Activated T-helper 1 cell treated with anti-CD3 and anti-CD28 coated beads, Interleukin-12 subunit alpha, Interleukin-12 subunit beta, Interleukin-2, Interleukin-4 antibody, amounts not matched to agents 30 ng/mL and 10 ng/mL and 1 ng/mL, durations not matched to agents 14 hours and 24 hours and 36 hours (primary cell): ENCODE data around the gene FAM174A. TPM values are rescaled to one million over a fixed set of nuclear protein-coding genes. Genes with fewer than 3 reads are reported as not detected.

ENCODE experiments used
- DNase-seq: peaks from one replicate; pipeline ENCODE4 v3.0.0; 2021; ENCODE audit warnings: low spot score
- H3K27ac Mint-ChIP-seq: one replicate; pipeline ENCODE4 v1.8.0; 2021; ENCODE audit warnings: mild to moderate bottlenecking, mixed read lengths
- H3K27me3 Mint-ChIP-seq: one replicate; pipeline ENCODE4 v1.8.0; 2022; ENCODE audit warnings: mild to moderate bottlenecking, moderate library complexity, mixed read lengths; ENCODE audit not compliant: insufficient read depth
- H3K36me3 Mint-ChIP-seq: one replicate; pipeline ENCODE4 v1.8.0; 2021; ENCODE audit warnings: low read depth, mixed read lengths
- H3K4me1 Mint-ChIP-seq: one replicate; pipeline ENCODE4 v1.8.0; 2021; ENCODE audit warnings: low read depth, mixed read lengths
- H3K4me3 Mint-ChIP-seq: one replicate; pipeline ENCODE4 v1.8.0; 2021; ENCODE audit warnings: mild to moderate bottlenecking, moderate library complexity, mixed read lengths
- H3K9me3 Mint-ChIP-seq: one replicate; pipeline ENCODE4 v1.8.0; 2021; ENCODE audit warnings: mixed read lengths
- intact Hi-C: fragments of 100-400 bp; cut with micrococcal nuclease; formaldehyde crosslinking; loops from one replicate; pipeline ENCODE4 v1.15.1; 2024
- total RNA-seq: library from RNA; stranded (reverse); gene quantifications from 2 replicates; pipeline ENCODE4 v1.2.3, GENCODE V29; 2022

The FAM174A gene
- total RNA-seq, 1 donor from 2014 or later = 8.2 TPM

DNA sequence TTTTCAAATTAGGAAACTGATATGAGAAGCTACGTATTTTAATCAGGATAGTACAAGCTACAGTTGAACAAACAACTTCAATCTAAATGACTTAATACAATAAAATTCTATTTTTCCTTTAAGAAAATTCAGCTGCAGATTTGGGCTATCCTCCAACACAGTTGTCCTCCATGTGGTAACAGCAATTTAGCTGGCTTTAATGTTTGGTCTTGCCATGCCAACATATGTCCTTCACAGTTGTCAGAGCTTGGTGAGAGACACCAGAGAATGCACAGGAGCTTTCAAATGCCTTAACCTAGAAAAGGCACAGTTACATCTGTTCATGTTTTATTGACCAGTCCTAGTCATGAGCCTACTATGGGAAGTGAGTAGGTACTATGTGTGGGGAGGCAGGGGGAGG lies 10.8 kb downstream of the FAM174A start:
- intact Hi-C loops = no loop called here
- Mint-ChIP-seq H3K4me1 (peaks cover 5% of the 10 kb centered on the region), H3K27ac (no peak overlapping the region), H3K36me3 (no peaks in the 10 kb centered on the region), H3K27me3 (no peaks in the 10 kb centered on the region), H3K9me3 (no peaks in the 10 kb centered on the region), H3K4me3 (no peak overlapping the region)
- DNase-seq = no peak

DNA sequence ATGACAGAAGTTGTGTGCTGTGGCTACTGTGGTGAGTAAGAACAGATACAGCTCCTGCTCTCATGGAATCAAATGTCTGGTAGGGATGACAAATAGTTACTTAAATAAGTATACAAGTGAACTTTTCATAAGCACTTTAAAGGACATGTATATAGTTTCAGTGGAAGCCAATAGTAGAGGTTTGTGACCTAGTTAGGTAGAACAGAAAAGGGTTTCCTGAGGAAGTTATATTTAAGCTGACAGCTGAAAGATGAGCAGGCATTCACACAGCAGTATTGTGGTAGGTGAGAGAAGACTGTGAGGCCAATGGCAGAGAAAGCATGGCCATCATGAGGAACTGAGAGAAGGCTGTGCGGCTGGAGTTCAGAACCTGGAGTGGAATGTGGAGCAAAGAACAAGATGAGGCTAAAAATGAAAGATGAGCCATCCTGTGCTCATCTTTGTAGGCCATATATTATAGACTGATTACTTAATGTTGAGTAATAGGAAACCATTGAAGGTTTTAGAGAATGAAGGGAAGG lies 15.4 kb downstream of the FAM174A start:
- peaks cover 5% of the 10 kb centered on the region for H3K4me1 Mint-ChIP-seq
- H3K27ac Mint-ChIP-seq = no peak overlapping the region
- no peak overlapping the region for H3K4me3 Mint-ChIP-seq
- H3K36me3 Mint-ChIP-seq = no peaks in the 10 kb centered on the region
- no peak for DNase-seq
- intact Hi-C loops = no loop called here
- peaks cover 3% of the 10 kb centered on the region for H3K9me3 Mint-ChIP-seq
- H3K27me3 Mint-ChIP-seq = no peaks in the 10 kb centered on the region

GRCh38 chr5:100551183-100551582 lies 16.0 kb downstream of the FAM174A start:
- Mint-ChIP-seq H3K9me3 (peaks cover 3% of the 10 kb centered on the region), H3K4me3 (no peak overlapping the region), H3K27me3 (no peaks in the 10 kb centered on the region), H3K4me1 (peaks cover 5% of the 10 kb centered on the region), H3K27ac (no peak overlapping the region), H3K36me3 (no peaks in the 10 kb centered on the region)
- intact Hi-C loops = no loop called here
- no peak for DNase-seq

GRCh38 chr5:100553209-100553608 lies 18.0 kb downstream of the FAM174A start:
- Mint-ChIP-seq H3K27ac (no peak overlapping the region), H3K4me1 (peaks cover 5% of the 10 kb centered on the region), H3K4me3 (no peak overlapping the region), H3K27me3 (no peaks in the 10 kb centered on the region), H3K36me3 (peaks cover 1% of the 10 kb centered on the region), H3K9me3 (peaks cover 6% of the 10 kb centered on the region)
- no peak for DNase-seq
- intact Hi-C loops = no loop called here

- intact Hi-C loops = no loop called here
- Mint-ChIP-seq H3K27me3 (no peaks in the 10 kb centered on the region), H3K4me3 (no peak overlapping the region), H3K27ac (no peak overlapping the region), H3K9me3 (peaks cover 4% of the 10 kb centered on the region), H3K4me1 (no peaks in the 10 kb centered on the region), H3K36me3 (peaks cover 11% of the 10 kb centered on the region)
- DNase-seq = no peak
These were observed 25.7 kb downstream of the FAM174A start for GRCh38 chr5:100560860-100561259.

DNA sequence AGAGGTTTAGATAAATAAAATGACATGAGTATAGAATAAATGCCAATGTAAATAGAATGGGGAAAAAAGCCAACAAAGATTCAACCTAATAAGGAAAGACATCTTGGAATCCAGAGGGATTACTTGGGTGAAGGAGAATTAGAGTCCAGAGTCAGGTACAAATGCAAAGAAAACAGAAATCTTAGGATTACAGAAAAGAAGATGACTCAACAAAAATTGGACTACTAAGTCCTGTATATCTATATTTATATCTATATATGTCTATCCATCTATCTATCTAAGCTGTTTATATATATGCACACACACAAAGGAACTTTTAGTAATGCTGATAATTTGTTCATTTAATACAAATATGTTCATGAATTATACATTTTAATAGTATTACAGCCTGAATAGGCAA lies 27.6 kb downstream of the FAM174A start:
- H3K9me3 Mint-ChIP-seq = no peaks in the 10 kb centered on the region
- no peak for DNase-seq
- H3K4me1 Mint-ChIP-seq = peaks cover 8% of the 10 kb centered on the region
- H3K4me3 Mint-ChIP-seq = no peak overlapping the region
- intact Hi-C loops = no loop called here
- H3K27ac Mint-ChIP-seq = no peak overlapping the region
- peaks cover 9% of the 10 kb centered on the region for H3K36me3 Mint-ChIP-seq
- H3K27me3 Mint-ChIP-seq = no peaks in the 10 kb centered on the region

GRCh38 chr5:100566382-100567141 lies 31.4 kb downstream of the FAM174A start:
- H3K36me3 Mint-ChIP-seq = peaks cover 7% of the 10 kb centered on the region
- H3K4me1 Mint-ChIP-seq = peaks cover 8% of the 10 kb centered on the region
- no peak for DNase-seq
- intact Hi-C loops = no loop called here
- H3K27ac Mint-ChIP-seq = no peak overlapping the region
- H3K9me3 Mint-ChIP-seq = no peaks in the 10 kb centered on the region
- no peaks in the 10 kb centered on the region for H3K27me3 Mint-ChIP-seq
- no peak overlapping the region for H3K4me3 Mint-ChIP-seq

GRCh38 chr5:100574716-100575115 lies 39.5 kb downstream of the FAM174A start:
- H3K36me3 Mint-ChIP-seq = peaks cover 5% of the 10 kb centered on the region
- no peaks in the 10 kb centered on the region for H3K27me3 Mint-ChIP-seq
- intact Hi-C loops = no loop called here
- no peaks in the 10 kb centered on the region for H3K9me3 Mint-ChIP-seq
- H3K4me3 Mint-ChIP-seq = no peak overlapping the region
- no peak overlapping the region for H3K27ac Mint-ChIP-seq
- no peak for DNase-seq
- no peaks in the 10 kb centered on the region for H3K4me1 Mint-ChIP-seq

DNA sequence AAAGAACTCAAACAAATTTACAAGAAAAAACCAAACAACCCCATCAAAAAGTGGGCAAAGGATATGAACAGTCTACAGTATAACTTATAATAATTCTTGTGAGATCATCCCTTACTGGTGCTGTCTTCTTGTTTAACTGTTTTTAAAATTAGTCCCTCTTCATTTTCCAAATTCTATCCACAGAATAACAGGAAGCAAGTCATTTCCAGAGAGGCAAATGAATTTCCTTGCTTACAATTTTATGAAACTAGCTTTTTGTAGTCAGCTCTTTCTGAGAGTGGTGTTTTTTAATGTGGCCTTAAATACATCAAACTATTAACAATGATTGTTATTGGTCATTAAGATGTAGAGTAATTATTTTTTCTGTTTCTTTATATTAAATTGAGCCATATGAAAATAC lies 40.6 kb downstream of the FAM174A start:
- DNase-seq = no peak
- Mint-ChIP-seq H3K9me3 (no peaks in the 10 kb centered on the region), H3K36me3 (peaks cover 5% of the 10 kb centered on the region), H3K27me3 (no peaks in the 10 kb centered on the region), H3K4me1 (no peaks in the 10 kb centered on the region), H3K4me3 (no peak overlapping the region), H3K27ac (no peak overlapping the region)
- intact Hi-C loops = no loop called here

DNA sequence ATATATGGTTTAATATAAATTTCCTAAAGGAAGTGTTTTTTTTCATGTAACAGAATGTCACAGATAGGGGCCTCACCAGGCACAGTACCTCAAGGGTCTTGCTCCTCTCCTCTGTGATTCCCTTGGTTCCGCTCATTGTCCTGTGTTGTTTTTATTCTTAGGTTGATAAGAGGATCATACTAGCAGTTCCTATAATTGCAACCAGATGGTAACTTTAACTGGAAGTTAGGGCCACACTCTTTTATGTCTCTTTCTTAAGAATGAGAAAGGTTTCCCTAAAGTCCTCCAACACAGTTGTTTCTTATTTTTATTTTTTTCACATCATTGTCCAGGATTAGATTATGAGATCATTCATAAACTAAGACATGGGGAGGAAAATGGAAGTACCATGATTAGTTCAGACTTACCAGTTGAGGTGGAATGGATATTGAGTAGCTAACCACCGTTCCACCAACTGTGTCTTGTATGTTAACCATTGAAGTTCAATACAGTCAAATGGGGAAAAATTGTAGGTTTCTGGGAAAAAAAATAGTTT lies 41.1 kb downstream of the FAM174A start:
- no peaks in the 10 kb centered on the region for H3K27me3 Mint-ChIP-seq
- H3K4me3 Mint-ChIP-seq = no peak overlapping the region
- no peaks in the 10 kb centered on the region for H3K9me3 Mint-ChIP-seq
- H3K4me1 Mint-ChIP-seq = no peaks in the 10 kb centered on the region
- no peak overlapping the region for H3K27ac Mint-ChIP-seq
- no peak for DNase-seq
- peaks cover 5% of the 10 kb centered on the region for H3K36me3 Mint-ChIP-seq
- intact Hi-C loops = no loop called here

DNA sequence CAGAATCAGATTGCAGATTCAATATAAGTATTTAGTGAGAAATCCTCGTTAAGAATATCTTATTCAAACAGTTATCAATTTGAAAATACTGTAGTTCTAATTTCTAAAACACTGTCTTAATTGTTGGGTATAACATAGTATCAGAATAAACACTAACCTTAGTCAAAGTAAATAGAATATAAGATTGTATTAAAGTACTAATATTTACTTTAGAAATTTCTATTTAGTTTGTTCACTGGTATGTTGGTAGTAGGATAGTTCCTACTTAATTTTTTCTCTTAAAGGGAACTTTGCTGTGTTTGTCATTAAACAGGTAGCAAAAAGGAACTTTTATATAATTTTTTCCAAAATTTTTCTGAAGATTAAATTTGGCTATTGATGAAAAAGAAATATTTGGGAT lies 42.3 kb downstream of the FAM174A start:
- Mint-ChIP-seq H3K4me3 (no peak overlapping the region), H3K36me3 (peaks cover 5% of the 10 kb centered on the region), H3K27ac (no peak overlapping the region), H3K4me1 (no peaks in the 10 kb centered on the region), H3K9me3 (no peaks in the 10 kb centered on the region), H3K27me3 (no peaks in the 10 kb centered on the region)
- no peak for DNase-seq
- intact Hi-C loops = no loop called here

DNA sequence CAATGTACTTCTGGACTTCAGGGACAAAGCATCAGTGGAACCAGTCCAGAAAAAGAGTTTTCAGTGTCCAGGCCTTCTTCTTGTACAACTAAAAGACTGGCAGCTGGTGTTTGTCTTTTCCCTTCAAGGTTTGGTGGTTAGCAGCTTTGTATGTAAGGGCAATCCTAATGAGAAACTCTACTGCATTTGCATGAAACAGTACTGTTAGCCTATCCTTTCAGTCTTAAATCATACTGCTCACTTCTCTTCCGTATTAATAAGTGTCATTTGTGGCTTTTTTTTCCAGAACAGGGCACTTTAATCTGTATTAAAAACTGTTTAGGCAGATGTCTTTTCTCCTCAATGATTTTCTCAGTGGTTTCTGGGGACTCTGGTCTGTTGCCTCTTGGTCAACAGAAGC lies 48.9 kb downstream of the FAM174A start:
- DNase-seq = no peak
- Mint-ChIP-seq H3K27me3 (no peaks in the 10 kb centered on the region), H3K9me3 (no peaks in the 10 kb centered on the region), H3K36me3 (no peaks in the 10 kb centered on the region), H3K4me3 (no peak overlapping the region), H3K4me1 (no peaks in the 10 kb centered on the region), H3K27ac (no peak overlapping the region)
- intact Hi-C loops = no loop called here

- no peak for DNase-seq
- Mint-ChIP-seq H3K27ac (no peak overlapping the region), H3K9me3 (no peaks in the 10 kb centered on the region), H3K27me3 (no peaks in the 10 kb centered on the region), H3K36me3 (no peaks in the 10 kb centered on the region), H3K4me3 (no peak overlapping the region), H3K4me1 (no peaks in the 10 kb centered on the region)
- intact Hi-C loops = no loop called here
These were observed 49.7 kb downstream of the FAM174A start for GRCh38 chr5:100584889-100585288.
